Transverse colon (tissue), 4 donors: ENCODE data around the gene CDK2AP2. TPM values are rescaled to one million over a fixed set of nuclear protein-coding genes. Genes with fewer than 3 reads are reported as not detected.

Source experiments
- DNase-seq: peaks from one replicate; pipeline ENCODE4 v3.0.0-alpha.2; 2019
- H3K27ac ChIP-seq, 4 donors: fragments of 200-600 bp; sonication (generic); 2 replicates each; pipeline ENCODE4 v1.5.1; 2016 to 2018; ENCODE audit warnings: inconsistent platforms in 4 of 4
- H3K27me3 ChIP-seq: fragments of 200-600 bp; sonication (generic); 2 replicates; pipeline ENCODE4 v1.5.1; 2017; ENCODE audit warnings: inconsistent platforms
- H3K36me3 ChIP-seq, 4 donors: fragments of 200-600 bp; sonication (generic); 2 replicates each; pipeline ENCODE4 v1.5.1; 2017 to 2019; ENCODE audit warnings: inconsistent platforms in 4 of 4
- H3K4me1 ChIP-seq, 4 donors: fragments of 200-600 bp; sonication (generic); 2 replicates each; pipeline ENCODE4 v1.5.1; 2017 to 2020; ENCODE audit warnings: inconsistent platforms in 4 of 4
- H3K4me3 ChIP-seq, 4 donors: fragments of 200-600 bp; sonication (generic); 1 replicate in 1 of 4; 2 replicates in 3 of 4; pipeline versions ENCODE4 v1.5.1 to v1.6.1; 2017 to 2019; ENCODE audit warnings: inconsistent platforms in 4 of 4
- H3K9me3 ChIP-seq, 2 donors: fragments of 200-600 bp; sonication (generic); 2 replicates each; pipeline ENCODE4 v1.5.1; 2017 to 2019; ENCODE audit warnings: inconsistent platforms in 2 of 2
- EP300 ChIP-seq: sonication (generic); formaldehyde crosslinking; IDR thresholded peaks from one replicate; pipeline ENCODE4 v1.6.1; 2017; ENCODE audit warnings: antibody characterized with exemption, low read depth
- POLR2A ChIP-seq: fragments of 450-650 bp; IDR thresholded peaks from one replicate; pipeline ENCODE4 v1.6.1; 2016; ENCODE audit warnings: antibody characterized with exemption, mild to moderate bottlenecking, moderate library complexity
- POLR2AphosphoS5 ChIP-seq, 3 donors: sonication (generic); formaldehyde crosslinking; IDR thresholded peaks; one replicate each; pipeline ENCODE4 v1.6.1; 2016; ENCODE audit warnings: antibody characterized with exemption in 3 of 3
- WGBS, 2 donors: methylation state at CpG; one replicate each; pipeline ENCODE4 v1.1.5; 2018; ENCODE audit warnings: low coverage in 1 of 2; 5-methylcytosine and 5-hydroxymethylcytosine counted together
- in situ Hi-C, 4 donors: fragments of 200-750 bp; cut with MboI; loops; one replicate each; pipeline versions ENCODE4 v1.15.0 to v1.15.1; 2017; ENCODE audit warnings: low sequenced_read_pairs in 3 of 4, low pct_ligation_motif_present in 1 of 4, low pct_unique_long_range_greater_than_20kb in 1 of 4
- intact Hi-C: fragments of 100-400 bp; cut with DNase I; formaldehyde crosslinking; loops from one replicate; pipeline ENCODE4 v1.15.1; 2023; ENCODE audit warnings: low total_unique reads
- total RNA-seq, 4 donors: library from RNA; depleted of rRNA; stranded (reverse); fragments of >200 nt; gene quantifications; one replicate each; pipeline ENCODE4 v1.1.0, GENCODE V29; 2016
- TF ChIP-seq, protein P1 (sequence below), 5 experiments: fragments of 200-600 bp in 3 of 5; fragments of 450-650 bp in 2 of 5; sonication (generic) in 3 of 5; IDR thresholded peaks; 1 replicate in 2 of 5; 2 replicates in 3 of 5; pipeline ENCODE4 v1.5.1; 2016 to 2017; ENCODE audit warnings: antibody characterized with exemption in 5 of 5, inconsistent platforms in 3 of 5, mild to moderate bottlenecking in 2 of 5, moderate library complexity in 1 of 5

The CDK2AP2 gene
- total RNA-seq, 4 donors from 2014 or later, result 49.4 to 140 (median 83.4) TPM

DNA sequence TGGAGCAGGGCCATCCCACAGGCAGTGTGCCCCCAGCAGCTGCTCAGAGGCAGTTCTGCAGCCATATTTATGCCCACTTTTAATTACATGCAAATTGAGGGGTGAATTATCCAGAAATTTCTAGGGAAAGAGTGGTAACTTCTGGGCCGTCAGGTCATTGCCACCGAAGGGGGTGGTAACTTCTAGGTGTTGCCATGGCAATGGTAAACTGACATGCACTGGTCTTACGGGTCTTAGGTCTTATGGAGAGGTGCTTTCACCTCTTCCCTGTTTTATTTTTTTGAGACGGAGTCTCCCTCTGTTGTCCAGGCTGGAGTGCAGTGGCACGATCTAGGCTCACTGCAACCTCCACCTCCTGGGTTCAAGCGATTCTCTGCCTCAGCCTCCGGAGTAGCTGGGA is 35.1 kb downstream of the CDK2AP2 start:
- H3K4me3 ChIP-seq, result no peak overlapping the region
- peaks cover 3 to 12% (median 10%) of the 10 kb centered on the region in 4 donors for H3K4me1 ChIP-seq
- DNase-seq, result no peak
- 75% methylated on average over 6 to 7 of the region's 7 CpGs for WGBS, 2 donors
- H3K27ac ChIP-seq, result no peak overlapping the region
- no peak for TF ChIP-seq EP300
- TF ChIP-seq, protein P1, sequence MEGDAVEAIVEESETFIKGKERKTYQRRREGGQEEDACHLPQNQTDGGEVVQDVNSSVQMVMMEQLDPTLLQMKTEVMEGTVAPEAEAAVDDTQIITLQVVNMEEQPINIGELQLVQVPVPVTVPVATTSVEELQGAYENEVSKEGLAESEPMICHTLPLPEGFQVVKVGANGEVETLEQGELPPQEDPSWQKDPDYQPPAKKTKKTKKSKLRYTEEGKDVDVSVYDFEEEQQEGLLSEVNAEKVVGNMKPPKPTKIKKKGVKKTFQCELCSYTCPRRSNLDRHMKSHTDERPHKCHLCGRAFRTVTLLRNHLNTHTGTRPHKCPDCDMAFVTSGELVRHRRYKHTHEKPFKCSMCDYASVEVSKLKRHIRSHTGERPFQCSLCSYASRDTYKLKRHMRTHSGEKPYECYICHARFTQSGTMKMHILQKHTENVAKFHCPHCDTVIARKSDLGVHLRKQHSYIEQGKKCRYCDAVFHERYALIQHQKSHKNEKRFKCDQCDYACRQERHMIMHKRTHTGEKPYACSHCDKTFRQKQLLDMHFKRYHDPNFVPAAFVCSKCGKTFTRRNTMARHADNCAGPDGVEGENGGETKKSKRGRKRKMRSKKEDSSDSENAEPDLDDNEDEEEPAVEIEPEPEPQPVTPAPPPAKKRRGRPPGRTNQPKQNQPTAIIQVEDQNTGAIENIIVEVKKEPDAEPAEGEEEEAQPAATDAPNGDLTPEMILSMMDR (IDR thresholded peaks at IDR 0.05), result no peak
- no peak for TF ChIP-seq POLR2AphosphoS5 (IDR thresholded peaks at IDR 0.05)
- no peak for TF ChIP-seq POLR2A
- in situ Hi-C loops, result no loop called here
- H3K36me3 ChIP-seq, result no peaks in the 10 kb centered on the region
- intact Hi-C loops, result no loop called here
- no peaks in the 10 kb centered on the region for H3K9me3 ChIP-seq
- H3K27me3 ChIP-seq, result no peaks in the 10 kb centered on the region

- Histone ChIP-seq H3K36me3 (no peaks in the 10 kb centered on the region), H3K27me3 (no peaks in the 10 kb centered on the region), H3K9me3 (no peaks in the 10 kb centered on the region), H3K4me3 (no peak overlapping the region), H3K4me1 (peaks cover 9 to 27% (median 20%) of the 10 kb centered on the region in 4 donors), H3K27ac (no peak overlapping the region)
- intact Hi-C loops, result no loop called here
- WGBS, 2 donors, result 72 to 73% methylated on average over 6 to 8 of the region's 8 CpGs
- in situ Hi-C loops, result no loop called here
- DNase-seq, result no peak
- TF ChIP-seq POLR2A (no peak), POLR2AphosphoS5 (IDR thresholded peaks at IDR 0.05) (no peak), EP300 (no peak)
- TF ChIP-seq, protein P1 (IDR thresholded peaks at IDR 0.05), result no peak
These were observed 37.5 kb downstream of the CDK2AP2 start for GRCh38 chr11:67470337-67471002.

DNA sequence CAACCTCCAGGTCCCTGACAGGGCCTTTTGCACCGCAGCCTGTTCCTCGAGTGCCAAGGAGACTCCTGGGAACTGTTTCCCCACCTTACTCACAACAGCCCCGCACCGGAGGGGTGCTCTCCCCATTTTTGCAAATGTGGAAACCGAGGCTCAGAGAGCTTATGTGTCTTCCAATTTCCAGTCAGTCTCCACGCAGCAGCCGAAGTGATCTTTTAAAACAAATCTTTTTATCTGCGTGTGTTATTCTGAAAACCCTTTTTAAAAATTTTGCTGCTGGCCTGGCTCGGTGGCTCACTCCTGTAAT is 38.5 kb downstream of the CDK2AP2 start:
- intact Hi-C loops, result no loop called here
- Histone ChIP-seq H3K4me3 (peak overlapping the region; percentile 23 to 82 (median 66)), H3K4me1 (peaks cover 16 to 32% (median 27%) of the 10 kb centered on the region in 4 donors), H3K36me3 (no peaks in the 10 kb centered on the region), H3K27ac (peak overlapping the region; percentile 86 to 90 (median 90)), H3K27me3 (no peaks in the 10 kb centered on the region), H3K9me3 (no peaks in the 10 kb centered on the region)
- TF ChIP-seq, protein P1 (IDR thresholded peaks at IDR 0.05), result peak in 1 of 5 experiments; percentile 5
- no peak for TF ChIP-seq POLR2AphosphoS5 (IDR thresholded peaks at IDR 0.05)
- no peak for DNase-seq
- in situ Hi-C loops, result no loop called here
- 8% methylated on average over 8 of the region's 9 CpGs; no CpG with 5 or more reads in 1 of the 2 donors for WGBS, 2 donors

DNA sequence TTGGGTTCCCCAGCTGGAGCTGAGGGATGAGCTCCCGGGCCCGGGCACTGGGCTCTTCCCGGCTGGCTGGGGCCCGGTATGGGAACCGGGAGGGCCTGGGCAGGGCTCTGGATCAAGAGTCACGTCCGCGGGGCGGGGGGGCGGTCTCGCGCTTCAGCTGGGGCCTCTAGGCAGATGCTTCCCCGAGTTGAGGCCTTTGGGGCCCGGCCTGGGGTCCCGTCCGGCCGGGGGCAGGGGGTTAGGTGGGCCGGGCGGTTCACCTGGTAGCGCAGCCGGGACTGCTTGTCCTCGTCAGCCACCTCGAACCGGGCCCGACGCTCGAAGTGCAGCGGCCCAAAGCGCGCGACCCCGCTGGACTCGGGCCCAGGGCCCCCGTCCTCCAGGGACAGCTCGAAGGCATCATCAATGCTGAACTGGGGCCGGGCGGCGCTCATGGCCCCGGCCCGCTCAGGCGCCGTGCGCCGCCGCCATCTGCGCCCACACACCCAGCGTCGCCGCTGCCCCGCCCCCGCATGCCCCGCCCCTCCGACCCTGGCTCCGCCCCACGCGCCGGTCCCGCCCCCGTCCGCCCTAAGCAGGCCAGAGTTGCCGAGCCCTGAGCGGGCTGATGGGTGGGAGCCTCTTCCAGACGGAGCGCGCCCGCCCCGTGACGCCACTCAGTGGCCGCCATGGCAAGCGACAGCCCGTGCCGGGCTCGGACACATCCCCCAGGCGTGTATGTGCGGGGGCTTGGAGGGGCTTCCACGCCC is 39.0 kb downstream of the CDK2AP2 start, which contains the start of gene TMEM134:
TMEM134 (minus strand) TSS at position 493 of the 749 bp plus-strand sequence; CDS start at position 434, 59 bp downstream.
- Histone ChIP-seq H3K27ac (peak within 1 kb of the TSS; percentile 86 to 90 (median 90)), H3K27me3 (no peaks in the 10 kb centered on the region), H3K36me3 (no peaks in the 10 kb centered on the region), H3K9me3 (no peaks in the 10 kb centered on the region), H3K4me1 (peaks cover 20 to 37% (median 32%) of the 10 kb centered on the region in 4 donors), H3K4me3 (peak within 1 kb of the TSS; percentile 53 to 82 (median 80))
- intact Hi-C loops (no loop called here), in situ Hi-C loops (no loop called here)
- peak; percentile 94 for DNase-seq
- TF ChIP-seq, protein P1 (IDR thresholded peaks at IDR 0.05), result peak; percentile 24 to 61 (median 41)
- TF ChIP-seq POLR2A, result peak; percentile 88
- TF ChIP-seq EP300, result no peak
- TF ChIP-seq POLR2AphosphoS5 (IDR thresholded peaks at IDR 0.05), result peak; percentile 61 to 91 (median 86)
- 1% methylated on average over 25 of the region's 76 CpGs; no CpG with 5 or more reads in 1 of the 2 donors for WGBS, 2 donors
